Measurements from ENCODE around the gene PCBP4.

The PCBP4 gene

GRCh38 chr3:51966486-51966885 is 768 bp downstream of the PCBP4 start:
- H3K4me3 ChIP-seq (replicated peaks; ENCODE audit: low read depth, low read length): peak overlapping the region; percentile 53
- TF ChIP-seq, protein P1, sequence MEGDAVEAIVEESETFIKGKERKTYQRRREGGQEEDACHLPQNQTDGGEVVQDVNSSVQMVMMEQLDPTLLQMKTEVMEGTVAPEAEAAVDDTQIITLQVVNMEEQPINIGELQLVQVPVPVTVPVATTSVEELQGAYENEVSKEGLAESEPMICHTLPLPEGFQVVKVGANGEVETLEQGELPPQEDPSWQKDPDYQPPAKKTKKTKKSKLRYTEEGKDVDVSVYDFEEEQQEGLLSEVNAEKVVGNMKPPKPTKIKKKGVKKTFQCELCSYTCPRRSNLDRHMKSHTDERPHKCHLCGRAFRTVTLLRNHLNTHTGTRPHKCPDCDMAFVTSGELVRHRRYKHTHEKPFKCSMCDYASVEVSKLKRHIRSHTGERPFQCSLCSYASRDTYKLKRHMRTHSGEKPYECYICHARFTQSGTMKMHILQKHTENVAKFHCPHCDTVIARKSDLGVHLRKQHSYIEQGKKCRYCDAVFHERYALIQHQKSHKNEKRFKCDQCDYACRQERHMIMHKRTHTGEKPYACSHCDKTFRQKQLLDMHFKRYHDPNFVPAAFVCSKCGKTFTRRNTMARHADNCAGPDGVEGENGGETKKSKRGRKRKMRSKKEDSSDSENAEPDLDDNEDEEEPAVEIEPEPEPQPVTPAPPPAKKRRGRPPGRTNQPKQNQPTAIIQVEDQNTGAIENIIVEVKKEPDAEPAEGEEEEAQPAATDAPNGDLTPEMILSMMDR (IDR thresholded peaks at IDR 0.05; ENCODE audit: low read depth, low read length, missing control alignments): no peak
- no peak for DNase-seq (ENCODE audit: extremely low read depth, low read depth)

- peak overlapping the region; percentile 53 for H3K4me3 ChIP-seq (replicated peaks; ENCODE audit: low read depth, low read length)
- TF ChIP-seq, protein P1 (IDR thresholded peaks at IDR 0.05; ENCODE audit: low read depth, low read length, missing control alignments): no peak
- DNase-seq (ENCODE audit: extremely low read depth, low read depth): no peak
Measured at GRCh38 chr3:51966016-51966415, 1.2 kb downstream of the PCBP4 start.

GRCh38 chr3:51964521-51964920 is 2.7 kb downstream of the PCBP4 start:
- TF ChIP-seq, protein P1 (IDR thresholded peaks at IDR 0.05; ENCODE audit: low read depth, low read length, missing control alignments): no peak
- no peak overlapping the region for H3K4me3 ChIP-seq (replicated peaks; ENCODE audit: low read depth, low read length)
- no peak for DNase-seq (ENCODE audit: extremely low read depth, low read depth)

GRCh38 chr3:51963951-51964451 is 3.3 kb downstream of the PCBP4 start:
- TF ChIP-seq, protein P1 (IDR thresholded peaks at IDR 0.05; ENCODE audit: low read depth, low read length, missing control alignments): no peak
- no peak for DNase-seq (ENCODE audit: extremely low read depth, low read depth)
- H3K4me3 ChIP-seq (replicated peaks; ENCODE audit: low read depth, low read length): no peak overlapping the region

GRCh38 chr3:51962854-51963530 is 4.3 kb downstream of the PCBP4 start:
- TF ChIP-seq, protein P1 (IDR thresholded peaks at IDR 0.05; ENCODE audit: low read depth, low read length, missing control alignments): no peak
- no peak for DNase-seq (ENCODE audit: extremely low read depth, low read depth)
- no peak overlapping the region for H3K4me3 ChIP-seq (replicated peaks; ENCODE audit: low read depth, low read length)

DNA sequence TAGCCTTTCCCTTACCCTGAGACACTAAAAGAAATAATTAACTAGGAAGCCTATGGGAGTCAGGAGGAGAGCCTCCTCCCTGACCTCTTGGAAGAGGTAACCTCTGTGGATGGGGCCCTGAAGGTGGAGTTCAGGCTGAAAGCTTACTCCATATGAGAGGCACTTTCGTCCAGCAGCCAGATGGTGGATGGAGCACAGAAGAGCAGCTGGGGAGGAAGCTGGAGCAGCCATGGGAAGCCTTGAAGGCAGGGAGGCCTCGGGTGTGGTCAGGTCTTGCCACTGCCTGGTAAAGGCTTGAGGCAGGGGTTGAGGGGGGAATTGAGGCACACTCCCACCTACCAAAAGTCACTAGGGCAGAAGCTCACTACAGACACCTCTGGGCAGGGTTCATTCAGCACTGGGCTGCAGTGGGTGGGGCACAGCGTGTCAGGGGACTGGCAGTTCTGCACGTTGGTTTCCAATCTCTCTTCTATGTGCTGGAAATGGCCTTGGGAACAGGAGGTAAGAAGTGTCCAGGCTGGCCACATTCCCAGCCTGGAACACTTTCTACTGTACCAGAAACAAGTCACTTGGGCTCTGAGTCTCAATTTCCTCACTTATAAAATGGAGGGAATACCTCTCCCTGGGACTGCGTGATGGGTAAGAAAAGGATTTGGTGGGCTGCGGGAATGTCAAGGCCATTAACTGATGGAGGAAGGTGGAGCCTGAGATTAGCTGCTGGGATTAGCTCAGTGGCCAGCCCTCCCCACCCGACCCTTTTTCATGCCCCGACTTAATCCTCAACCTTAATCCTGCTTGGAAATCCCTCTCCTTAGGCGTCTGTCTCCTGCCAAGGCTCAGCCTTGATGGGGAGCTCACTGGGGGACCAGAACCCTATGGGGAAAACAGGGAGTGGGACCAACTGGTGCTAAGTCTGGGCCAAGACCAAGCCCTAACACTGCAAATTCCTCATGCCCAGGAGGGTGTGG is 5.4 kb downstream of the PCBP4 start:
- DNase-seq (ENCODE audit: extremely low read depth, low read depth): no peak
- TF ChIP-seq, protein P1 (IDR thresholded peaks at IDR 0.05; ENCODE audit: low read depth, low read length, missing control alignments): no peak
- no peak overlapping the region for H3K4me3 ChIP-seq (replicated peaks; ENCODE audit: low read depth, low read length)

Data from HFF-Myc (cell line).